Lung (tissue), 12 donors: ENCODE data around the gene ADPRHL1. TPM values are rescaled to one million over a fixed set of nuclear protein-coding genes. Genes with fewer than 3 reads are reported as not detected.

Experiments
- ATAC-seq: fragments of 200-7000 bp; cut with Tn5 transposase; one replicate; pipeline ENCODE4 v1.9.1; 2020; ENCODE audit warnings: moderate number of reproducible peaks; ENCODE audit not compliant: insufficient read depth, low FRiP score
- DNase-seq, 3 donors: peaks; one replicate each; pipeline ENCODE4 v3.0.0-alpha.2; 2013 to 2017
- H3K27ac ChIP-seq, 2 donors: one replicate each; pipeline ENCODE4 v1.5.1; 2013; ENCODE audit warnings: mild to moderate bottlenecking in 2 of 2, moderate library complexity in 2 of 2, control low read depth in 1 of 2, inconsistent platforms in 1 of 2, low read depth in 1 of 2, low read length in 1 of 2
- H3K27me3 ChIP-seq, 3 donors: one replicate each; pipeline ENCODE4 v1.5.1; 2013; ENCODE audit warnings: low read length in 2 of 3; ENCODE audit not compliant: control insufficient read depth in 3 of 3, insufficient read depth in 3 of 3
- H3K36me3 ChIP-seq, 4 donors: one replicate each; pipeline ENCODE4 v1.5.1; 2013; ENCODE audit warnings: low read length in 4 of 4, mild to moderate bottlenecking in 1 of 4, moderate library complexity in 1 of 4; ENCODE audit not compliant: control insufficient read depth in 4 of 4, insufficient read depth in 4 of 4
- H3K4me1 ChIP-seq, 5 donors: one replicate each; pipeline ENCODE4 v1.5.1; 2013; ENCODE audit warnings: low read length in 5 of 5, mild to moderate bottlenecking in 2 of 5, moderate library complexity in 1 of 5; ENCODE audit not compliant: control insufficient read depth in 5 of 5, insufficient read depth in 5 of 5
- H3K4me3 ChIP-seq: one replicate; pipeline ENCODE4 v1.5.1; 2013; ENCODE audit warnings: mild to moderate bottlenecking, control low read depth, moderate library complexity
- H3K9ac ChIP-seq, 2 donors: one replicate each; pipeline ENCODE4 v1.5.1; 2013; ENCODE audit warnings: low read length in 2 of 2, control low read depth in 1 of 2; ENCODE audit not compliant: insufficient read depth in 1 of 2
- H3K9me3 ChIP-seq, 4 donors: one replicate each; pipeline ENCODE4 v1.5.1; 2013; ENCODE audit warnings: low read length in 3 of 4, mild to moderate bottlenecking in 1 of 4, moderate library complexity in 1 of 4; ENCODE audit not compliant: control insufficient read depth in 4 of 4, insufficient read depth in 3 of 4
- WGBS, 2 donors: extraction: QIAGEN DNeasy Blood & Tissue Kit; methylation state at CpG; one replicate each; pipeline ENCODE4 v1.1.7; 2013; 5-methylcytosine and 5-hydroxymethylcytosine counted together
- polyA plus RNA-seq, 2 donors: library from polyadenylated mRNA; stranded (reverse); fragments of 200-250 nt; gene quantifications; one replicate each; pipeline ENCODE4 v1.2.1, GENCODE V29; 2013
- total RNA-seq, 2 donors: library from RNA; depleted of rRNA in 1 of 2; stranded (reverse); fragments of >200 nt in 1 of 2; gene quantifications; one replicate each; pipeline ENCODE4 v1.2.1, GENCODE V29; 2014 to 2021
- TF ChIP-seq, protein P1 (sequence below): IDR thresholded peaks from 2 replicates; pipeline ENCODE4 v1.5.1; 2012; ENCODE audit warnings: mild to moderate bottlenecking; ENCODE audit errors: control extremely low read depth, extremely low read depth
- donor health status: control.
- donor health status: control.
- donor health status: Bipolar disorder and iron deficiency.
- donor health status: healthy.
- donor health status: DM: yes; HTN: yes; CAD: no.

The ADPRHL1 gene
- total and polyA plus RNA-seq, 4 donors = 0.83 to 4.9 (median 1.3) TPM

GRCh38 chr13:113407103-113407530 is 46.2 kb downstream of the ADPRHL1 start:
- Histone ChIP-seq H3K27ac (peak overlapping the region in 1 of 2 donors; percentile 81), H3K36me3 (no peaks in the 10 kb centered on the region), H3K4me1 (peaks cover 0 to 55% (median 6%) of the 10 kb centered on the region in 5 donors), H3K27me3 (no peaks in the 10 kb centered on the region), H3K9ac (no peak overlapping the region), H3K9me3 (no peaks in the 10 kb centered on the region), H3K4me3 (no peak overlapping the region)
- DNase-seq (no peak), ATAC-seq (no peak)
- 73 to 84% methylated on average over 21 of the region's 21 CpGs for WGBS, 2 donors
- TF ChIP-seq, protein P1, sequence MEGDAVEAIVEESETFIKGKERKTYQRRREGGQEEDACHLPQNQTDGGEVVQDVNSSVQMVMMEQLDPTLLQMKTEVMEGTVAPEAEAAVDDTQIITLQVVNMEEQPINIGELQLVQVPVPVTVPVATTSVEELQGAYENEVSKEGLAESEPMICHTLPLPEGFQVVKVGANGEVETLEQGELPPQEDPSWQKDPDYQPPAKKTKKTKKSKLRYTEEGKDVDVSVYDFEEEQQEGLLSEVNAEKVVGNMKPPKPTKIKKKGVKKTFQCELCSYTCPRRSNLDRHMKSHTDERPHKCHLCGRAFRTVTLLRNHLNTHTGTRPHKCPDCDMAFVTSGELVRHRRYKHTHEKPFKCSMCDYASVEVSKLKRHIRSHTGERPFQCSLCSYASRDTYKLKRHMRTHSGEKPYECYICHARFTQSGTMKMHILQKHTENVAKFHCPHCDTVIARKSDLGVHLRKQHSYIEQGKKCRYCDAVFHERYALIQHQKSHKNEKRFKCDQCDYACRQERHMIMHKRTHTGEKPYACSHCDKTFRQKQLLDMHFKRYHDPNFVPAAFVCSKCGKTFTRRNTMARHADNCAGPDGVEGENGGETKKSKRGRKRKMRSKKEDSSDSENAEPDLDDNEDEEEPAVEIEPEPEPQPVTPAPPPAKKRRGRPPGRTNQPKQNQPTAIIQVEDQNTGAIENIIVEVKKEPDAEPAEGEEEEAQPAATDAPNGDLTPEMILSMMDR = no peak

- no peak overlapping the region for H3K9ac ChIP-seq
- no peaks in the 10 kb centered on the region for H3K27me3 ChIP-seq
- H3K9me3 ChIP-seq = no peaks in the 10 kb centered on the region
- H3K4me1 ChIP-seq = peaks cover 0 to 56% (median 6%) of the 10 kb centered on the region in 5 donors
- no peaks in the 10 kb centered on the region for H3K36me3 ChIP-seq
- H3K4me3 ChIP-seq = no peak overlapping the region
- TF ChIP-seq, protein P1 = no peak
- ATAC-seq (no peak), DNase-seq (no peak)
- H3K27ac ChIP-seq = peak overlapping the region in 1 of 2 donors; percentile 3
- 73 to 91% methylated on average over 28 of the region's 28 CpGs for WGBS, 2 donors
Measured at GRCh38 chr13:113406321-113407102, 46.8 kb downstream of the ADPRHL1 start.

DNA sequence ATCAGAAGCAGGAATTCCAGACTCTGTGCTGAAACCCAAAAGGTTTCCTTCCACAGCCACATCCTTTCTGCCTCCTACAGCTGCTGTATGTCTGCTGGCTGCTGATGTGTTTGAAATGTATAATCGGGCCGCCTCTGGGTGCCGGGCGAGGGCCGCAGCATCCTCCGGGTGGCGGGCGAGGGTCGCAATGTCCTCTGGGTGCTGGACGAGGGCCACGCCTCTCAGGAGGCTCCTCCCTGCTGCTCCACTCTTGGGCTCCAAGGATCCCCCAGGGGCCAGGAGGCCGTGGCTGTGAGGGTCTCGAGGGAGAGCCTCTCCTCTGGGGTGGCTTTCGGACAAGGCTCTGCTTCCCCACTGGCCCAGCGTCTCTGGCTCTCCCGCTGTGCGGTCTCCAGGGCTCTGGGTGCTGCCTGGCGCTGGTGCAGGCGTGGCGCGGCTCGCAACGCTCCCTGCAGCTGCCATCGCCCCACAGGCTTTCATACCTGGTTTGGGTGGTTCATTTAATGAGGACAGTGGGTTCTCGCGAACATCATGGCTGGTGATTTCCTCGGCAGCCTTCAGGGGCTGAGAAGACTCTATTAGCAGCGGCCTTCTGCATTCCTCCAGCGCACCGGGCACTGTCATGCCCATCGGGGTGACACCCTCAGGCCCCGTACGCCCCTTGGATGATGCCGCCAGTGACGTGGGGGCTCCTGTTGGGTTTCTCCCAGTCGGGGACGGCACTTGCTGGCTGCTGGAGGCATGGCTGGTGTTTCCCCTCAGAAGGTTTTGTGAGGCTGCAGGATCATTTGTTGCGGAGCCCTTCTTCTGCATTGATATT is 47.6 kb downstream of the ADPRHL1 start:
- Histone ChIP-seq H3K27ac (peak overlapping the region in 1 of 2 donors; percentile 55), H3K9me3 (no peaks in the 10 kb centered on the region), H3K27me3 (no peaks in the 10 kb centered on the region), H3K9ac (no peak overlapping the region), H3K36me3 (no peaks in the 10 kb centered on the region), H3K4me3 (no peak overlapping the region), H3K4me1 (peaks cover 0 to 56% (median 11%) of the 10 kb centered on the region in 5 donors)
- DNase-seq (peak; percentile 68 to 86 (median 74)), ATAC-seq (no peak)
- TF ChIP-seq, protein P1 = no peak
- 85 to 89% methylated on average over 38 of the region's 38 CpGs for WGBS, 2 donors
